GM12892 (cell line): Measurements from ENCODE around the gene STX7.

Experiments used
- POLR2A ChIP-seq: IDR thresholded peaks from 2 replicates; pipeline ENCODE4 v1.6.1; 2011; ENCODE audit warnings: low read depth, low read length, control low read depth
- POLR2AphosphoS5 ChIP-seq: IDR thresholded peaks from 2 replicates; pipeline ENCODE4 v1.6.1; 2011; ENCODE audit warnings: low read depth, low read length, control low read depth

GRCh38 chr6:132491303-132491702 lies 21.6 kb downstream of the STX7 start:
- no peak for TF ChIP-seq POLR2A
- TF ChIP-seq POLR2AphosphoS5, result no peak
